HG03442 (cell line): Measurements from ENCODE around the gene NAA80.
"Not testable (repeated sequence)": the region's sequence is repeated elsewhere in the genome, so short reads cannot be mapped to it uniquely, and the experiment has no call there.

Experiments
- ATAC-seq: cut with Tn5 transposase; IDR thresholded peaks from one replicate; pipeline ENCODE4 v1.9.1; 2021; ENCODE audit warnings: mild to moderate bottlenecking, moderate library complexity; ENCODE audit not compliant: unreplicated experiment

The NAA80 gene

GRCh38 chr3:50316657-50317242 lies 17.5 kb upstream of the NAA80 start:
- no peak for ATAC-seq

- ATAC-seq = no peak
Measured at GRCh38 chr3:50314816-50315215, 15.6 kb upstream of the NAA80 start.

- no peak for ATAC-seq
Measured at GRCh38 chr3:50314342-50314741, 15.1 kb upstream of the NAA80 start.

GRCh38 chr3:50312041-50312440 lies 12.8 kb upstream of the NAA80 start:
- ATAC-seq = not testable (repeated sequence)

DNA sequence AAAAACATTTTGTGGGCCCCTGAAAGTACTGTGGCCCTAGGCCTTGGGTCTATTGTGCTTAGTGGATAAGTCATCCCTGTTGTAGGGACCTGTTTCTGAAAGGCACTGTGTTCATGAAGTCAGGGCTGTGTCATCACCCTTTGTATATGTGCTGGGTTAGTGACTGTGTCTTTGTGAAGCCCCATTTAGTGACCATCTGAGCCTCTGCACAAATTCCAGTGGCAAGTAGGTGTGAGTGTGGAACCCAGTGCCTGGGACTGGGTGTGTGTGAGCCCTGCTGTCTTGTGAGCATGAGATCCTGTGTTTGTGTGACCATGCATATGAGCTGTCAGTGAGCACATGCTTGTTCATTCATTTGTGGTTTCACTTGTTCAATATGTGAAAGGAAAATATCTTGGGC lies 5.4 kb upstream of the NAA80 start:
- ATAC-seq = no peak

- ATAC-seq = no peak
Measured at GRCh38 chr3:50303013-50303815, 4.0 kb upstream of the NAA80 start, which contains the start of gene HYAL1. Gene HYAL1, minus strand, starts transcription at chr3:50303574. Its CDS starts 618 bp downstream, at chr3:50302956.

DNA sequence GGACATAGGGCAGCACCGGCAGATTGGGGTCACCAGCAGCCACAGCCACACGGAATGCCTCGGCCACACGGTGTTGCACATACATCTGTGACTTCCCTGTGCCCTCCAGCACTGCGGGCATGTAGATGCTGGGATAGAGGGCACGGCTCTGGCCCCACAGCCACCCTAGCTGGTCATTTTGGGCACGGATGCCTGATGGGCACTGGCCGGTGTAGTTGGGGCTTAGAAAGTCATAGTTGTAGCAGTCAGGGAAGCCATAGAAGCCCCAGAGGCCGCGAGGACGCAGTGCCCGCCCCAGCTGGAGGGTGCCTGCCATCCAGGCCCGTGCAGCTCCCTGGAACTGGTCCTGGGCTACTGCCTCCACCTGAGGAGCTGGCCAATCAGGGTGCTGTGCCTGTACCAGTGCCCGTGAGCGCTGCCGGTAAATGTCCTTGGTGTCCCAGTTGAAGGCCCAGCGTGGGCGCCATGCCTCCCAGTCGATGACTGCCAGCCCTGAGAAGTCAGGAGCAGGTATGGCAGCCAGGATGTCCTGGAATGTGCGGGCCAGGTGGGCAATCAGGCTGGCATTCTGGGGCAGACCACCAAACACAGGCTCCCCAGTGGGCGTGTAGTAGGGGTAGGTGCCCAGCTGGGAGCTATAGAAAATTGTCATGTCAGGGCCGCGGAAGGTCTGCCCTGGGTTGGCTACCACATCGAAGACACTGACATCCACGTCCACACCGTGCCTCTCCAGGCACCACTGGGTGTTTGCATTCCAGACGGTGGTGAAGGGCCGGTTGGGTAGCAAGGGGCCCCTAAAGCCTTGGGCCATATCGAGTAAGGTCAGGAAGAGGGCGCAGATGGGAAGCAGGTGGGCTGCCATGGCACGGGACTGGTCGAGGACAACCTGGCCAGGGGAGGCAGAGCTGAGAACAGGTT lies 3.1 kb upstream of the NAA80 start:
- ATAC-seq = no peak

DNA sequence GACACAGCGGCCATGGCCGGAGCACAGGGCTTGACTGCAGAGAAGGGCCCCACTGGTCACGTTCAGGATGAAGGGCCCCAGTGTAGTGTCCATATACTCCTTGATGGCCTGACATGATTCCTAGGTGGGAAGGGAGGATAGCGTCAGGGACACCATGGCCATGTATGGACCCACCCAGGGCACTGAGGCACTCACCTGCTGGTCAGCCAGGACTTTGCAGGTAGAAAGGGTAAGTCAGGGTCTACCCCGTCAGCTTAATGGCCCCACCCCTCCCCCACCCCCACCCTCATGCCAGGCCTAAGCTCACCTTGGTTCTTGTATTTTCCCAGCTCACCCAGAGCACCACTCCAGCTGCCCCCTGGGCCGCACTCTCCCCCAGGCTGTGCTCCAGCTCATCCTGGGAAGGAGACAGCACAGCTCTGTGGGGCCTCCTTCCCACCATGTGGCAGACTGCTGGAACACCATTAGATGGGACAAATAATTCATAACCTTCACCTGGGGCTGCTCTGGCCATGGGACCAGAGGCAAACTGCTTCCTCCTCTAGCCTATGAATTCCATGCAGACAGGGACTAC lies 1.6 kb upstream of the NAA80 start:
- no peak for ATAC-seq

- ATAC-seq = no peak
Measured at GRCh38 chr3:50299929-50300680, 900 bp upstream of the NAA80 start.

- ATAC-seq = no peak
Measured at GRCh38 chr3:50299638-50299928, 378 bp upstream of the NAA80 start.

DNA sequence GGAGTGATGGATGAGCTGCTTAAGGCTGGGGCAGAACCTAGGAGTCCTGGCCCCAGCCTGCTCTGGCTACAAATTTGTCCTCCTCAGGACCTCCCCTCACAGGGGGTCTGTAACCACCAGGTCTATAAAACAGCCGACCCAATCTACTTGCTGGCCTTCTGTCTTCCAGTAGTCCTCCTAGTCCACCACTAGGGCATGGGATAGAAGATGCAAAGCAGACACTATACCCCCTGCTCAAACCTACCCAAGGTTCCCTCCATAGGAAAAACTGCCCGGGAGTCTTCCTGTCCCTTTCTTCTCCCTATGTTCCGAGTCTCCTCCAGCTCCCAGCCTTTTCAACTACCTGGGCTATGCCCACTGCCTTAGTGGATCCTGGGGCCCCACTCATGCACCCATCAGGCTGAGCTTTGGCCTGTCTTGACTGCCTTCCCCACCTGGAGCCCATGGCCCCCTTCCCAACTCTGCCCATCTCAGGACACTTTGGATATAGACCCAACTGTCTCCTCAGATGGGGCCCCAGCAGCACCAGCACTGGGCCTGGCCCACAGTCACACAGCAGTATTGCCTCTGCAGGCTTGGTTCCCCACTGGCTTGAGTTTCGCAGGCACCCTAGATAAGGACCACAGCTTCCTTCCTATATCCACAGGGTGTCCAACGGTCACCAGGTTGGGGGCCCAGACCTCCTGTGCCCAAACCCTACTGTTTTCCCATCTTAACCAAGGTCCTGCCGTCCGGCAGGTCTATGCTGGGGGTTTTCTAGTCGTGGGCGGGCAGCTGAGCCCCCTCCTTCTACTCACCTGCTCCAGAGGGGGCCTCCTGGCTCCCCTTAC lies 1.1 kb downstream of the NAA80 start:
- ATAC-seq = no peak

DNA sequence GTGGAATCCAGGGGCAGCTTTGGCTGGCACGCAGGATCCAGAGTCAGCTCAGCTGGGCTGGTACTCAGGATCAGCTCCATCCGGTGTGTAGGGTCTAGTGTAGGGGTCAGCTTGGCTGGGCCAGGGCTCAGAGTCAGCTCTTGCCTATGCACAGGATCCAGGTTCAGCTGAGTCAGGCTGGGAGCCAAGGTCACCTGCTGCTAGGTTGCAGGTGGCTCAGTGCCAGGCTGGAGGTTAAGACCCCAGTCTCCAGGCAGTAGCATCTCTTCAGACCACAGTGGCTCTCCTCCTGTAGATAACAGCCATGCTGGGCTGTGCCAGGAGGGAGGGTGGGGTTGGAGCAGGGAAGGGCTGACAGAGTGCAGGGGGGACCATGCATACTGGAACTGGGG lies 1.8 kb downstream of the NAA80 start:
- ATAC-seq = no peak

DNA sequence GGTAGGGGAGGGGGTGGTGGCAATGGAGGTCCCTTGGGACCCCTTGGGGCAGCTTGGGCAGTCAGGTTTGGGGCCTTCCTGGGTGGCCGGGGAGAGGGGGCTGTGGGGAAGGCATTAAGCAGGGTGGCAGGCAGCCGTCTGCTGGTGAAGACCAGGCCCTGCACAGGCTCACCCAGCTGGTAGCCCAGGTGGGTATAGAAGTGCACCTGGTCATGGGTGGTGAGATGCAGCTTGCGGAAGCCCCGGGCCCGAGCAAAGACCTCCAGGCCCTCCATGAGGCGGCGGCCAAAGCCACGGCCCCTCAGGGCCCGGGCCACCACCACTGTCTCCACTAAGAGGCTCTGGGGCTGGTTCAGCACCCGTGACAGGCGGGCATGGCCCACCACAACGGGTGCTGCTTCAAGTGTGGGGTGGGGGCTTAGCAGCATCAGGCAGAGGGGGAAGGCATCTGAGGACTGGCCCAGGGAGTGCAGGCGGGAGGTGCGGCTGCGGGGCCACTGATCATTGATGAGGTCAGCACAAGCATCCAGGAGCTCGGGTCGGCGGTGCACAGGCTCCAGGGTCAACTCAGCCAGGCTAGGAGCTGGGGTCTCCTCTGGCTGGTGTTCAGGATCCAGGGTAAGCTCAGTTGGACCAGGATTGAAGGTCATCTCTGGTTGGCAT lies 2.4 kb downstream of the NAA80 start:
- ATAC-seq = no peak

DNA sequence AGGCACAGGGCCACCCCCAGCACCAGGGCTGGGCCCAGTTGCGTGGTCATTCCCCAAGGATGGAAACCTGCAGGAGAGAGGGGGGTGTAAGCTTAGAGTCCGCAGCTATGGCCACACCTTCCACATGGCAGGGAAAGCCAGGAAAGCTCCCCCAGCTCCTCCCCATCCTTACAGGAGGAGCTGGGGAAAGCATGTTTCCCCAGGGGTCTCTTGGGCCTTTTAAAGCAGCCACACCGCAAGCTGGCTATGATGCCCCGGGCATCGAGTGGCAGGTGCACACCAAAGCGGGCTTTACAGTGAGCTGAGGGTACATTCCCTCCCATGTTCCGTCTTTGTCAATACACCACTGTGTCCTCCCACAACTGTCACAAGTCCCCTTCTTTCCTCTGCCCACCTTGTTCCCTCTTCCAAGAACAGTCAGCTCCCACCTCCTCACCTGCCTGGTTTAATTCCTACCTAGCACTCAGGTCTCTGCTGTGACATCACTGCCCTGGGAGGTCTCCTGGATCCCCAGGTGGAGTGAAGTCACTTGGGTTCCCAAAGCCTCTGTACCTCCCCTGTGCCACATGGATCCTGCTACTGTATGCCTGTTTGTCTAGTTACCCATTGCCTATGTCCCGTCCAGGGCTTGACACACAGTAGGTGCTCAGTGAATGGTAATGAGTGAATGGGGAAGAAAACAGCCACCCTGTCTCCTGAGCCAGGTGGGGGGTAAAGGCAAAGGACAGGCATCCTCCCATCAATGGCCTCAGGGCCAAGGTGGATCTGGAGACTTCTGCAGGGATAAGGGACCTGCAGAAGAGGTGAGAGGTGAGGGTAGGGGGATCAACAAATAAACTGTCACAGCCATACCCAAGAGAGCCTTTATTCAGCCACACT lies 3.4 kb downstream of the NAA80 start:
- ATAC-seq = no peak

GRCh38 chr3:50294492-50295403 lies 4.5 kb downstream of the NAA80 start:
- no peak for ATAC-seq

DNA sequence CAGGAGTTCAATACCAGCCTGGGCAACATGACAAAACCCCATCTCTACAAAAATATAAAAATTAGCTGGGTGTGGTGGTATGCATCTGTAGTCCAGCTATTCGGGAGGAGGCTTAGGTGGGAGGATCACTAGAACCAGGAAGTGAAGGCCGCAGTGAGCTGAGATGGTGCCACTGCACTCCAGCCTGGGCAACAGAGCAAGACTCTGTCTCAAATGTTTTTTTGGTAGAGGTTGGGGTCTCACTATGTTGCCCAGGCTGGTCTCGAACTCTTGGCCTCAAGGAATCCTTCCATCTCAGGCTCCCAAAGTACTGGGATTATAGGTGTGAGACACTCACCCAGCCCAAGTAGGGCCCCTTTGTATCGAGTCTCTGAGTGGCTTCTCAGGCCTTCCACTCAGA lies 5.1 kb downstream of the NAA80 start:
- no peak for ATAC-seq

DNA sequence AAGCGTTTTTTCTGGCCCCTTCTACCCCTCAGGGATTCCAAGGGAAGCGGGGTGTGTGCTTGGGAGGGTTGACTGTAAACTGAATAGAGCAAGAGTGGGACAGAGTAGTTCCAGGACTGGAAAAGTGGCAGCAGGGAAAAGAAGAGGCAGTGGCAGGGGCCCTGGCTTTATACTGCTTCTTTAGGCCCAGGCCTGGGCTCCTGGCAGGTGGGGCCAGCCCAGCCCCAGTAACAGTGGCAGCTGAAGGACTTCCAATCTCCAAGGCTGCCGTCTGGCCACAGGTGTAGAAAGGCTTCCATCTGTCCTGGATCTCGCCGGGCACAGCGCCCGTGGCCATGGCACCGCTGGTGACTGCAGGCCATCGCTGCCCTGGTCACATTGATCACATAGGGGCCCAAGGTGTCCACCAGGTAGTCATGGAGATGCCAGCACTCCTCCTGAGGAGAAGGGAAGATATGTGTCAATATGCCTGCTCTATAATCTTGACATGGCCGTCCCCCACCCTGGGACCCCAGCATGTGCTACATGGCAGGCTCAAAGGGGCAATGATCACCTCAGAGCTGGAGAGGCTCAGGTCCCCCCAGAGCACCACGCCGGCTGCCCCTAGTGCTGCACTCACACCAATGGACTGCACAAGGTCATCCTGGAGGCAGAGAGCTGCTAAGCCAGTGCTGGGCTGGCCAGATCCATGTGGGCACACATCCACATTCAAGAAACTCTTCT lies 6.0 kb downstream of the NAA80 start:
- no peak for ATAC-seq
